T-helper 2 cell treated with Interferon-gamma antibody and Interleukin-4, amounts not matched to agents 5 μg/mL and 100 μg/mL, for 36 hours (primary cell): ENCODE results near the gene EXOSC2.
"Not testable (repeated sequence)": the region's sequence is repeated elsewhere in the genome, so short reads cannot be mapped to it uniquely, and the experiment has no call there.

Source experiments
- DNase-seq: peaks from one replicate; pipeline ENCODE4 v3.0.0; 2021; ENCODE audit warnings: low spot score
- H3K27ac Mint-ChIP-seq: one replicate; pipeline ENCODE4 v1.8.0; 2021; ENCODE audit warnings: mild to moderate bottlenecking, mixed read lengths
- H3K27me3 Mint-ChIP-seq: one replicate; pipeline ENCODE4 v1.8.0; 2021; ENCODE audit warnings: low read depth, mixed read lengths
- H3K36me3 Mint-ChIP-seq: one replicate; pipeline ENCODE4 v1.8.0; 2021; ENCODE audit warnings: low read depth, mixed read lengths
- H3K4me1 Mint-ChIP-seq: one replicate; pipeline ENCODE4 v1.8.0; 2021; ENCODE audit warnings: low read depth, mixed read lengths
- H3K4me3 Mint-ChIP-seq: one replicate; pipeline ENCODE4 v1.8.0; 2022; ENCODE audit warnings: mild to moderate bottlenecking, moderate library complexity, mixed read lengths
- H3K9me3 Mint-ChIP-seq: one replicate; pipeline ENCODE4 v1.8.0; 2021; ENCODE audit warnings: mixed read lengths

Gene EXOSC2

GRCh38 chr9:130680836-130681768 lies 12.5 kb upstream of the EXOSC2 start:
- peak; percentile 83 for DNase-seq
- peaks cover 26% of the 10 kb centered on the region for H3K27me3 Mint-ChIP-seq
- peaks cover 2% of the 10 kb centered on the region for H3K36me3 Mint-ChIP-seq
- peaks cover 4% of the 10 kb centered on the region for H3K4me1 Mint-ChIP-seq
- H3K9me3 Mint-ChIP-seq = no peaks in the 10 kb centered on the region
- no peak overlapping the region for H3K27ac Mint-ChIP-seq
- peak overlapping the region; percentile 45 for H3K4me3 Mint-ChIP-seq

GRCh38 chr9:130681769-130682420 lies 11.7 kb upstream of the EXOSC2 start:
- H3K4me1 Mint-ChIP-seq = peaks cover 4% of the 10 kb centered on the region
- H3K9me3 Mint-ChIP-seq = no peaks in the 10 kb centered on the region
- H3K36me3 Mint-ChIP-seq = peaks cover 2% of the 10 kb centered on the region
- H3K27ac Mint-ChIP-seq = peak overlapping the region; percentile 26
- H3K4me3 Mint-ChIP-seq = peak overlapping the region; percentile 88
- no peak for DNase-seq
- H3K27me3 Mint-ChIP-seq = peaks cover 22% of the 10 kb centered on the region

- Mint-ChIP-seq H3K27me3 (peaks cover 22% of the 10 kb centered on the region), H3K4me1 (peaks cover 6% of the 10 kb centered on the region), H3K4me3 (peak overlapping the region; percentile 88), H3K27ac (peak overlapping the region; percentile 67), H3K36me3 (peaks cover 2% of the 10 kb centered on the region), H3K9me3 (no peaks in the 10 kb centered on the region)
- DNase-seq = peak; percentile 47
Observed at GRCh38 chr9:130682421-130683121, 11.0 kb upstream of the EXOSC2 start.

GRCh38 chr9:130685104-130685503 lies 8.5 kb upstream of the EXOSC2 start:
- Mint-ChIP-seq H3K4me1 (peaks cover 16% of the 10 kb centered on the region), H3K4me3 (no peak overlapping the region), H3K36me3 (peaks cover 2% of the 10 kb centered on the region), H3K9me3 (no peaks in the 10 kb centered on the region), H3K27ac (no peak overlapping the region), H3K27me3 (peaks cover 10% of the 10 kb centered on the region)
- DNase-seq = no peak

- H3K27me3 Mint-ChIP-seq = not testable (repeated sequence)
Observed at GRCh38 chr9:130685945-130686344, 7.6 kb upstream of the EXOSC2 start.

GRCh38 chr9:130687615-130688014 lies 6.0 kb upstream of the EXOSC2 start:
- no peak overlapping the region for H3K4me3 Mint-ChIP-seq
- H3K9me3 Mint-ChIP-seq = no peaks in the 10 kb centered on the region
- no peak overlapping the region for H3K27ac Mint-ChIP-seq
- H3K27me3 Mint-ChIP-seq = peaks cover 2% of the 10 kb centered on the region
- H3K4me1 Mint-ChIP-seq = peaks cover 17% of the 10 kb centered on the region
- H3K36me3 Mint-ChIP-seq = no peaks in the 10 kb centered on the region
- DNase-seq = no peak

More at GRCh38 chr9:130685945-130686344, 7.6 kb upstream of the EXOSC2 start:
- H3K4me3 Mint-ChIP-seq, DNase-seq, H3K36me3 Mint-ChIP-seq, H3K27ac Mint-ChIP-seq, H3K9me3 Mint-ChIP-seq: not testable (repeated sequence)
- H3K4me1 Mint-ChIP-seq = peaks cover 20% of the 10 kb centered on the region

GRCh38 chr9:130688072-130688471 lies 5.5 kb upstream of the EXOSC2 start:
- Mint-ChIP-seq H3K4me3 (no peak overlapping the region), H3K4me1 (peaks cover 20% of the 10 kb centered on the region), H3K27ac (no peak overlapping the region), H3K27me3 (peaks cover 2% of the 10 kb centered on the region), H3K36me3 (no peaks in the 10 kb centered on the region), H3K9me3 (no peaks in the 10 kb centered on the region)
- DNase-seq = no peak

GRCh38 chr9:130689572-130689936 lies 4.0 kb upstream of the EXOSC2 start:
- peaks cover 3% of the 10 kb centered on the region for H3K36me3 Mint-ChIP-seq
- H3K9me3 Mint-ChIP-seq = no peaks in the 10 kb centered on the region
- no peak overlapping the region for H3K27ac Mint-ChIP-seq
- peaks cover 2% of the 10 kb centered on the region for H3K27me3 Mint-ChIP-seq
- H3K4me1 Mint-ChIP-seq = peaks cover 25% of the 10 kb centered on the region
- H3K4me3 Mint-ChIP-seq = no peak overlapping the region
- DNase-seq = no peak

- Mint-ChIP-seq H3K4me1 (peaks cover 29% of the 10 kb centered on the region), H3K9me3 (no peaks in the 10 kb centered on the region), H3K36me3 (peaks cover 7% of the 10 kb centered on the region), H3K4me3 (no peak overlapping the region), H3K27ac (no peak overlapping the region), H3K27me3 (no peaks in the 10 kb centered on the region)
- DNase-seq = no peak
Observed at GRCh38 chr9:130689937-130690700, 3.5 kb upstream of the EXOSC2 start.

- DNase-seq = no peak
- Mint-ChIP-seq H3K4me3 (peak overlapping the region; percentile 23), H3K9me3 (no peaks in the 10 kb centered on the region), H3K27ac (no peak overlapping the region), H3K36me3 (peaks cover 24% of the 10 kb centered on the region), H3K4me1 (peaks cover 43% of the 10 kb centered on the region), H3K27me3 (no peaks in the 10 kb centered on the region)
Observed at GRCh38 chr9:130692321-130692720, 1.3 kb upstream of the EXOSC2 start.

GRCh38 chr9:130693101-130693425 lies 517 bp upstream of the EXOSC2 start:
- Mint-ChIP-seq H3K27ac (peak overlapping the region; percentile 90), H3K4me3 (peak overlapping the region; percentile 95), H3K27me3 (no peaks in the 10 kb centered on the region), H3K9me3 (no peaks in the 10 kb centered on the region), H3K4me1 (peaks cover 41% of the 10 kb centered on the region), H3K36me3 (peaks cover 26% of the 10 kb centered on the region)
- no peak for DNase-seq

- peaks cover 37% of the 10 kb centered on the region for H3K36me3 Mint-ChIP-seq
- H3K4me1 Mint-ChIP-seq = peaks cover 45% of the 10 kb centered on the region
- H3K4me3 Mint-ChIP-seq = peak overlapping the region; percentile 95
- H3K27me3 Mint-ChIP-seq = no peaks in the 10 kb centered on the region
- H3K9me3 Mint-ChIP-seq = no peaks in the 10 kb centered on the region
- no peak for DNase-seq
- peak overlapping the region; percentile 95 for H3K27ac Mint-ChIP-seq
Observed at GRCh38 chr9:130694205-130694604, 625 bp downstream of the EXOSC2 start.

GRCh38 chr9:130696139-130696650 lies 2.6 kb downstream of the EXOSC2 start:
- DNase-seq = no peak
- H3K4me1 Mint-ChIP-seq = peaks cover 36% of the 10 kb centered on the region
- H3K9me3 Mint-ChIP-seq = no peaks in the 10 kb centered on the region
- H3K27ac Mint-ChIP-seq = peak overlapping the region; percentile 10
- peaks cover 44% of the 10 kb centered on the region for H3K36me3 Mint-ChIP-seq
- peak overlapping the region; percentile 95 for H3K4me3 Mint-ChIP-seq
- H3K27me3 Mint-ChIP-seq = no peaks in the 10 kb centered on the region
